Testis (tissue), 3 donors: ENCODE data around the gene IL34. TPM values are rescaled to one million over a fixed set of nuclear protein-coding genes. Genes with fewer than 3 reads are reported as not detected.

ENCODE experiments used
- DNase-seq: peaks from one replicate; pipeline ENCODE4 v3.0.0-alpha.2; 2019
- H3K27ac ChIP-seq, 2 donors: fragments of 200-600 bp; sonication (generic); one replicate each; pipeline ENCODE4 v1.5.1; 2019
- H3K27me3 ChIP-seq: fragments of 200-600 bp; sonication (generic); one replicate; pipeline ENCODE4 v1.5.1; 2019
- H3K36me3 ChIP-seq: fragments of 200-600 bp; sonication (generic); one replicate; pipeline ENCODE4 v1.5.1; 2017; ENCODE audit warnings: low read depth; ENCODE audit errors: missing control alignments
- H3K4me1 ChIP-seq: fragments of 200-600 bp; sonication (generic); one replicate; pipeline ENCODE4 v1.5.1; 2019
- H3K4me3 ChIP-seq, 2 donors: fragments of 200-600 bp; sonication (generic); one replicate each; pipeline ENCODE4 v1.5.1; 2017 to 2019
- H3K9me3 ChIP-seq: fragments of 200-600 bp; sonication (generic); one replicate; pipeline ENCODE4 v1.5.1; 2017
- CTCF ChIP-seq, 3 experiments: fragments of 450-650 bp in 2 of 3; fragments of 200-600 bp in 1 of 3; sonication (generic) in 1 of 3; IDR thresholded peaks; one replicate each; pipeline ENCODE4 v1.5.1; 2016 to 2019; ENCODE audit warnings: antibody characterized with exemption in 3 of 3, mild to moderate bottlenecking in 2 of 3, moderate library complexity in 1 of 3
- POLR2A ChIP-seq: fragments of 450-650 bp; IDR thresholded peaks from one replicate; pipeline ENCODE4 v1.6.1; 2017; ENCODE audit warnings: antibody characterized with exemption, mild to moderate bottlenecking, moderate library complexity
- WGBS, 2 donors: methylation state at CpG; one replicate each; pipeline ENCODE4 v1.1.5; 2018; 5-methylcytosine and 5-hydroxymethylcytosine counted together
- intact Hi-C: fragments of 100-400 bp; cut with DNase I; formaldehyde crosslinking; loops from one replicate; pipeline ENCODE4 v1.15.1; 2023; ENCODE audit warnings: low total_unique reads
- polyA plus RNA-seq: library from polyadenylated mRNA; stranded (reverse); fragments of 350-450 nt; fragmentation: Illumina TruSeq; extraction: RNeasy Lipid Tissue Mini Kit (QIAGEN cat#74804); gene quantifications from one replicate; pipeline ENCODE4 v1.2.3, GENCODE V29; 2014; ENCODE audit warnings: low read depth, low replicate concordance; ENCODE audit not compliant: insufficient read depth
- total RNA-seq, 2 donors: library from RNA; depleted of rRNA; stranded (reverse); fragments of >200 nt; gene quantifications; one replicate each; pipeline ENCODE4 v1.2.3, GENCODE V29; 2016

Gene IL34
- total and polyA plus RNA-seq, 3 donors from 2014 or later = 5.4 to 11.9 (median 7.9) TPM

DNA sequence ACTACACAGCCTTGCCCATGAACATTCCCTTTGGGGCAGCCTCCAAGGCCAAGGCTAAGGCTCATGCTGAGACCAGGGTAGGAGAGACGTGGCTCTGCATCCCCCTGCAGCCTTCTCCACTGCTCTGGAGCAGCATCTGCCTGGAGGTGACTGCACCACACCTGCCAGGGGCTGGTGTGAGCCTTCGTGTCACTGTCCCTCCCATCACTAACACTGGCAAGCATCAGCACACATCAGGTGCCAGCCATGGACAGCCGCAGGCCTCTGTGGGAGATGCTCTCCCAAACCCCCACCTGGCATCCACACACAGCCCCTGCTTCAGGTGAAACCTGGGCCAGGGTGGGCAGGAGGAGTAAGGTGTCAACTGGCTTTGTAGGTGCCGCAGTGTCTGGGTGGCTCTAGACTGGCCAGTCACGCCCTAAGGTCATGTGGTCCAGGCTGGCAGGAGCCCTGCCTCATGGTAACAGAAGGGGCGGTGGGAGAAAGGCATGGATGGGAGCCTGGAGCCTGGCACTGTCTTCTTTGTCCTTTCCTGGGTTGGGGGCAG, 57.5 kb downstream of the IL34 start:
- Histone ChIP-seq H3K4me3 (no peak overlapping the region), H3K9me3 (no peaks in the 10 kb centered on the region), H3K36me3 (no peaks in the 10 kb centered on the region), H3K27ac (no peak overlapping the region), H3K4me1 (peaks cover 9% of the 10 kb centered on the region), H3K27me3 (no peaks in the 10 kb centered on the region)
- 62 to 90% methylated on average over 3 to 6 of the region's 6 CpGs for WGBS, 2 donors
- intact Hi-C loops = no loop called here
- TF ChIP-seq POLR2A (no peak), CTCF (IDR thresholded peaks at IDR 0.05) (no peak)
- no peak for DNase-seq

DNA sequence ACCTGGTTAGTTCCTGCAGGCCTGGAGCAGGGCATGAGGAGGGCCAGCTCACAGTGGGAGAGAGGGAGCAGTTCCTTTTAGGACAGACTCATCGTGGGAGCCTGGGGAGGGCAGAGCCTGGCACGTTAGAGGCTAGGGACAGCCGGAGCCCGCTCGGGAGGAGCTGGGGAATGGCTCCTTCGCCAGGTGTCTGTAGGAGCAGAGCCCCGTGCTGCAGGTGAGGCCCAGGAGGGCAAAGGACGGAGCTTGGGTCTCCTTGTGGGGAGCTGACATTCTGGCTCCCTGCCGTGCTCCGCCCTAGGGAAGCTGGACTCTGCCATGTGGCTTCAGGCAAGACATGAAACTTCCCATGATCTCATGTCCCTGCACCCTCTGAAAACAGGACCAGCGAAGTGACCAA, 58.2 kb downstream of the IL34 start:
- no peaks in the 10 kb centered on the region for H3K27me3 ChIP-seq
- no peak overlapping the region for H3K4me3 ChIP-seq
- no peak for DNase-seq
- no peaks in the 10 kb centered on the region for H3K9me3 ChIP-seq
- WGBS, 2 donors = 90 to 95% methylated on average over 11 of the region's 11 CpGs
- H3K4me1 ChIP-seq = peaks cover 9% of the 10 kb centered on the region
- H3K36me3 ChIP-seq = no peaks in the 10 kb centered on the region
- no peak overlapping the region for H3K27ac ChIP-seq
- TF ChIP-seq POLR2A = no peak
- TF ChIP-seq CTCF (IDR thresholded peaks at IDR 0.05) = no peak
- intact Hi-C loops = no loop called here

GRCh38 chr16:70705056-70705455, 58.7 kb downstream of the IL34 start:
- Histone ChIP-seq H3K4me1 (peaks cover 9% of the 10 kb centered on the region), H3K27me3 (no peaks in the 10 kb centered on the region), H3K36me3 (no peaks in the 10 kb centered on the region), H3K27ac (no peak overlapping the region), H3K9me3 (no peaks in the 10 kb centered on the region), H3K4me3 (no peak overlapping the region)
- no peak for DNase-seq
- whole genome bisulfite sequencing, 2 donors = 93 to 96% methylated on average over 6 to 8 of the region's 8 CpGs
- intact Hi-C loops = no loop called here
- no peak for TF ChIP-seq CTCF (IDR thresholded peaks at IDR 0.05)
- no peak for TF ChIP-seq POLR2A

GRCh38 chr16:70706948-70707465, 60.6 kb downstream of the IL34 start:
- Histone ChIP-seq H3K9me3 (no peaks in the 10 kb centered on the region), H3K27me3 (no peaks in the 10 kb centered on the region), H3K36me3 (no peaks in the 10 kb centered on the region), H3K4me3 (no peak overlapping the region), H3K27ac (no peak overlapping the region), H3K4me1 (peaks cover 9% of the 10 kb centered on the region)
- intact Hi-C loops = no loop called here
- no peak for TF ChIP-seq CTCF (IDR thresholded peaks at IDR 0.05)
- no peak for TF ChIP-seq POLR2A
- 56 to 59% methylated on average over 6 to 7 of the region's 7 CpGs for WGBS, 2 donors
- DNase-seq = no peak
